ENCODE measurements around the gene PANK1. TPM values are rescaled to one million over a fixed set of nuclear protein-coding genes. Genes with fewer than 3 reads are reported as not detected.
"Not testable (repeated sequence)": the region's sequence is repeated elsewhere in the genome, so short reads cannot be mapped to it uniquely, and the experiment has no call there.

The PANK1 gene
- total RNA-seq, 1 experiment from 2014 or later = 8.6 TPM

- H3K27ac Mint-ChIP-seq (ENCODE audit: unreplicated experiment) = no peak overlapping the region
- CTCF ChIA-PET = interaction anchor here (0.7 kb wide), 1 partner anchor 818 kb away, joined by 3 read pairs; no protein-coding TSS in a partner anchor
- no peaks in the 10 kb centered on the region for H3K9me3 Mint-ChIP-seq (ENCODE audit: low read depth, unreplicated experiment)
- H3K36me3 Mint-ChIP-seq (ENCODE audit: insufficient read depth, unreplicated experiment) = no peaks in the 10 kb centered on the region
- H3K4me3 Mint-ChIP-seq (ENCODE audit: low read depth, unreplicated experiment) = no peak overlapping the region
- intact Hi-C loops (cut with micrococcal nuclease; ENCODE audit: unreplicated experiment) = no loop called here
- H3K27me3 Mint-ChIP-seq (ENCODE audit: unreplicated experiment) = no peaks in the 10 kb centered on the region
- TF ChIP-seq CTCF (IDR thresholded peaks at IDR 0.05; ENCODE audit: unreplicated experiment) = no peak
- peaks cover 10% of the 10 kb centered on the region for H3K4me1 Mint-ChIP-seq (ENCODE audit: low read depth, unreplicated experiment)
- no peak for DNase-seq
- BruUV-seq (replicated peaks) = no TSS peak
Measured at GRCh38 chr10:89622151-89622550, 22.9 kb downstream of the PANK1 start.

- CTCF ChIA-PET = no interaction called here
- TF ChIP-seq CTCF (IDR thresholded peaks at IDR 0.05; ENCODE audit: unreplicated experiment) = no peak
- Mint-ChIP-seq H3K4me3 (ENCODE audit: low read depth, unreplicated experiment) (no peak overlapping the region), H3K4me1 (ENCODE audit: low read depth, unreplicated experiment) (peaks cover 10% of the 10 kb centered on the region), H3K27ac (ENCODE audit: unreplicated experiment) (no peak overlapping the region), H3K9me3 (ENCODE audit: low read depth, unreplicated experiment) (no peaks in the 10 kb centered on the region), H3K36me3 (ENCODE audit: insufficient read depth, unreplicated experiment) (no peaks in the 10 kb centered on the region), H3K27me3 (ENCODE audit: unreplicated experiment) (no peaks in the 10 kb centered on the region)
- intact Hi-C loops (cut with micrococcal nuclease; ENCODE audit: unreplicated experiment) = no loop called here
- no TSS peak for BruUV-seq (replicated peaks)
- DNase-seq = no peak
Measured at GRCh38 chr10:89621438-89621837, 23.6 kb downstream of the PANK1 start.

- H3K27me3 Mint-ChIP-seq (ENCODE audit: unreplicated experiment); H3K27ac Mint-ChIP-seq (ENCODE audit: unreplicated experiment); intact Hi-C loops (cut with micrococcal nuclease; ENCODE audit: unreplicated experiment); CTCF ChIA-PET; H3K9me3 Mint-ChIP-seq (ENCODE audit: low read depth, unreplicated experiment); H3K4me3 Mint-ChIP-seq (ENCODE audit: low read depth, unreplicated experiment); H3K36me3 Mint-ChIP-seq (ENCODE audit: insufficient read depth, unreplicated experiment); DNase-seq; BruUV-seq (replicated peaks): not testable (repeated sequence)
- H3K4me1 Mint-ChIP-seq (ENCODE audit: low read depth, unreplicated experiment) = peaks cover 10% of the 10 kb centered on the region
Measured at GRCh38 chr10:89620296-89620695, 24.7 kb downstream of the PANK1 start.

GRCh38 chr10:89615824-89616223, 29.2 kb downstream of the PANK1 start:
- H3K4me1 Mint-ChIP-seq (ENCODE audit: low read depth, unreplicated experiment) = peaks cover 9% of the 10 kb centered on the region
- CTCF ChIA-PET = no interaction called here
- H3K9me3 Mint-ChIP-seq (ENCODE audit: low read depth, unreplicated experiment) = no peaks in the 10 kb centered on the region
- intact Hi-C loops (cut with micrococcal nuclease; ENCODE audit: unreplicated experiment) = no loop called here
- no peak overlapping the region for H3K4me3 Mint-ChIP-seq (ENCODE audit: low read depth, unreplicated experiment)
- H3K27ac Mint-ChIP-seq (ENCODE audit: unreplicated experiment) = no peak overlapping the region
- no peaks in the 10 kb centered on the region for H3K27me3 Mint-ChIP-seq (ENCODE audit: unreplicated experiment)
- no peak for TF ChIP-seq CTCF (IDR thresholded peaks at IDR 0.05; ENCODE audit: unreplicated experiment)
- DNase-seq = no peak
- H3K36me3 Mint-ChIP-seq (ENCODE audit: insufficient read depth, unreplicated experiment) = no peaks in the 10 kb centered on the region
- no TSS peak for BruUV-seq (replicated peaks)

GRCh38 chr10:89615112-89615511, 29.9 kb downstream of the PANK1 start:
- Mint-ChIP-seq H3K4me3 (ENCODE audit: low read depth, unreplicated experiment) (no peak overlapping the region), H3K9me3 (ENCODE audit: low read depth, unreplicated experiment) (no peaks in the 10 kb centered on the region), H3K27ac (ENCODE audit: unreplicated experiment) (no peak overlapping the region), H3K27me3 (ENCODE audit: unreplicated experiment) (no peaks in the 10 kb centered on the region), H3K4me1 (ENCODE audit: low read depth, unreplicated experiment) (peaks cover 2% of the 10 kb centered on the region), H3K36me3 (ENCODE audit: insufficient read depth, unreplicated experiment) (no peaks in the 10 kb centered on the region)
- intact Hi-C loops (cut with micrococcal nuclease; ENCODE audit: unreplicated experiment) = no loop called here
- TF ChIP-seq CTCF (IDR thresholded peaks at IDR 0.05; ENCODE audit: unreplicated experiment) = no peak
- CTCF ChIA-PET = no interaction called here
- no TSS peak for BruUV-seq (replicated peaks)
- DNase-seq = no peak

Measured in Calu3 (cell line).